ENCODE measurements around the gene PLA2G4B. TPM values are rescaled to one million over a fixed set of nuclear protein-coding genes. Genes with fewer than 3 reads are reported as not detected.

The PLA2G4B gene
- total and polyA plus RNA-seq, 10 of the 15 experiments (the other 5 are each of a cell fraction or from before 2014, with no cell fraction given): 0.22 to 6.6 (median 2.9) TPM

- no peak for TF ChIP-seq ZBTB33 (IDR thresholded peaks at IDR 0.05)
- no peak for TF ChIP-seq NFYB (IDR thresholded peaks at IDR 0.05; ENCODE audit: insufficient read depth, low read depth, low read length)
- TF ChIP-seq CBX3 (IDR thresholded peaks at IDR 0.05; ENCODE audit: borderline replicate concordance, low read depth): no peak
- TF ChIP-seq STAT1 (conservative IDR thresholded peaks at IDR 0.05): no peak
- TF ChIP-seq CBFB (IDR thresholded peaks at IDR 0.05; ENCODE audit: low read depth): no peak
- no peak for TF ChIP-seq SPI1 (IDR thresholded peaks at IDR 0.05; ENCODE audit: borderline replicate concordance, insufficient read depth, low read depth, low read length)
- no peak for TF ChIP-seq ZNF592 (IDR thresholded peaks at IDR 0.05)
- no peak for TF ChIP-seq BCL11A (IDR thresholded peaks at IDR 0.05; ENCODE audit: low read depth, low read length)
- TF ChIP-seq NBN (IDR thresholded peaks at IDR 0.05): no peak
Measured at GRCh38 chr15:41820791-41821423, 17.7 kb upstream of the PLA2G4B start (continued).

All from GM12878 (cell line).